ENCODE data around the gene TBC1D1.

GRCh38 chr4:38132843-38133662 lies 242.2 kb downstream of the TBC1D1 start:
- TF ChIP-seq POLR2A (IDR thresholded peaks at IDR 0.05; ENCODE audit: low read depth, low read length) (no peak), TAF1 (IDR thresholded peaks at IDR 0.05; ENCODE audit: borderline replicate concordance, low read depth, low read length) (no peak), POLR2AphosphoS5 (IDR thresholded peaks at IDR 0.05; ENCODE audit: low read depth, low read length) (no peak)
